H9 (cell line): ENCODE data around the gene NKX2-3. TPM values are rescaled to one million over a fixed set of nuclear protein-coding genes. Genes with fewer than 3 reads are reported as not detected.

Experiments used
- DNase-seq: peaks from one replicate; pipeline ENCODE4 v3.0.0-alpha.2; 2017
- H2AFZ ChIP-seq: one replicate; pipeline ENCODE4 v1.6.1; 2013; ENCODE audit warnings: mild to moderate bottlenecking, low read length, control low read depth, moderate library complexity
- H2AK5ac ChIP-seq: 2 replicates; pipeline ENCODE4 v1.6.1; 2013; ENCODE audit warnings: low read length, control low read depth, mixed read lengths; ENCODE audit not compliant: insufficient read length
- H2BK120ac ChIP-seq: one replicate; pipeline ENCODE4 v1.6.1; 2013; ENCODE audit warnings: low read depth, mild to moderate bottlenecking, low read length, control low read depth, inconsistent platforms; ENCODE audit not compliant: poor library complexity, severe bottlenecking
- H2BK12ac ChIP-seq: 2 replicates; pipeline ENCODE4 v1.6.1; 2013; ENCODE audit warnings: low read length, control low read depth, mixed read lengths, low read depth; ENCODE audit not compliant: insufficient read length
- H2BK15ac ChIP-seq: 2 replicates; pipeline ENCODE4 v1.6.1; 2013; ENCODE audit warnings: low read depth, low read length, control low read depth
- H2BK20ac ChIP-seq: one replicate; pipeline ENCODE4 v1.6.1; 2013; ENCODE audit warnings: low read depth, mild to moderate bottlenecking, low read length, control low read depth, inconsistent platforms; ENCODE audit not compliant: poor library complexity, severe bottlenecking
- H2BK5ac ChIP-seq: 2 replicates; pipeline ENCODE4 v1.6.1; 2013; ENCODE audit warnings: low read length, control low read depth, mixed read lengths; ENCODE audit not compliant: insufficient read length
- H3K14ac ChIP-seq: 2 replicates; pipeline ENCODE4 v1.6.1; 2013; ENCODE audit warnings: low read length, control low read depth; ENCODE audit not compliant: insufficient read depth
- H3K18ac ChIP-seq: 2 replicates; pipeline ENCODE4 v1.6.1; 2013; ENCODE audit warnings: low read depth, mild to moderate bottlenecking, mixed read lengths, low read length, control low read depth; ENCODE audit not compliant: insufficient read length
- H3K23ac ChIP-seq: 2 replicates; pipeline ENCODE4 v1.6.1; 2013; ENCODE audit warnings: low read length, control low read depth, mixed read lengths, low read depth; ENCODE audit not compliant: insufficient read length
- H3K23me2 ChIP-seq: 2 replicates; pipeline ENCODE4 v1.6.1; 2013; ENCODE audit warnings: low read depth, mild to moderate bottlenecking, mixed read lengths, low read length, control low read depth; ENCODE audit not compliant: insufficient read length, poor library complexity, severe bottlenecking
- H3K27ac ChIP-seq: 2 replicates; pipeline ENCODE4 v1.5.1; 2013; ENCODE audit warnings: low read length, control low read depth, mixed read lengths, low read depth; ENCODE audit not compliant: insufficient read length
- H3K27me3 ChIP-seq: 2 replicates; pipeline ENCODE4 v1.6.1; 2013; ENCODE audit warnings: low read length, control low read depth, inconsistent platforms; ENCODE audit not compliant: insufficient read depth
- H3K4ac ChIP-seq: 2 replicates; pipeline ENCODE4 v1.6.1; 2013; ENCODE audit warnings: low read depth, mild to moderate bottlenecking, control low read depth, inconsistent platforms, low read length, moderate library complexity
- H3K4me1 ChIP-seq: 2 replicates; pipeline ENCODE4 v1.6.1; 2013; ENCODE audit warnings: low read length, control low read depth, inconsistent platforms; ENCODE audit not compliant: insufficient read depth
- H3K4me2 ChIP-seq: 2 replicates; pipeline ENCODE4 v1.6.1; 2013; ENCODE audit warnings: low read length, control low read depth, mixed read lengths; ENCODE audit not compliant: insufficient read length, insufficient read depth
- H3K56ac ChIP-seq: 2 replicates; pipeline ENCODE4 v1.6.1; 2013; ENCODE audit warnings: low read depth, mild to moderate bottlenecking, mixed read lengths, low read length, control low read depth; ENCODE audit not compliant: insufficient read length
- H3K79me1 ChIP-seq: 2 replicates; pipeline ENCODE4 v1.6.1; 2013; ENCODE audit warnings: low read depth, mild to moderate bottlenecking, moderate library complexity, low read length, control low read depth, inconsistent platforms; ENCODE audit not compliant: insufficient read depth, poor library complexity, severe bottlenecking
- H3K79me2 ChIP-seq: 2 replicates; pipeline ENCODE4 v1.6.1; 2013; ENCODE audit warnings: low read length, control low read depth, inconsistent platforms; ENCODE audit not compliant: insufficient read depth
- H3K9ac ChIP-seq: 2 replicates; pipeline ENCODE4 v1.6.1; 2013; ENCODE audit warnings: low read length, control low read depth, mixed read lengths; ENCODE audit not compliant: insufficient read length; ENCODE audit errors: extremely low read depth
- H3K9me3 ChIP-seq: one replicate; pipeline ENCODE4 v1.6.1; 2013; ENCODE audit warnings: low read depth, low read length, inconsistent platforms; ENCODE audit not compliant: control insufficient read depth
- H3T11ph ChIP-seq: one replicate; pipeline ENCODE4 v1.6.1; 2013; ENCODE audit warnings: mild to moderate bottlenecking, low read length, control low read depth, inconsistent platforms
- H4K20me1 ChIP-seq: one replicate; pipeline ENCODE4 v1.6.1; 2013; ENCODE audit not compliant: control insufficient read depth, insufficient read length, insufficient read depth
- H4K5ac ChIP-seq: 2 replicates; pipeline ENCODE4 v1.6.1; 2013; ENCODE audit warnings: low read depth, mild to moderate bottlenecking, mixed read lengths, low read length, control low read depth; ENCODE audit not compliant: insufficient read length
- H4K8ac ChIP-seq: replicated peaks from 2 replicates; pipeline ENCODE4 v1.6.1; 2013; ENCODE audit warnings: low read length, control low read depth, mixed read lengths, low read depth; ENCODE audit not compliant: insufficient read length
- H4K91ac ChIP-seq: 2 replicates; pipeline ENCODE4 v1.6.1; 2013; ENCODE audit warnings: low read depth, mild to moderate bottlenecking, moderate library complexity, mixed read lengths, low read length, control low read depth; ENCODE audit not compliant: insufficient read length
- H3K27ac Mint-ChIP-seq, 3 experiments: 2 replicates in 2 of 3; 3 replicates in 1 of 3; pipeline ENCODE4 v1.8.0; 2020 to 2021; ENCODE audit warnings: mixed read lengths in 3 of 3, mild to moderate bottlenecking in 1 of 3, moderate library complexity in 1 of 3
- H3K27me3 Mint-ChIP-seq: 2 replicates; pipeline ENCODE4 v1.8.0; 2021; ENCODE audit warnings: low read depth, mild to moderate bottlenecking, moderate library complexity, mixed read lengths
- H3K36me3 Mint-ChIP-seq, 3 experiments: 2 replicates in 2 of 3; 3 replicates in 1 of 3; pipeline ENCODE4 v1.8.0; 2020 to 2021; ENCODE audit warnings: low read depth in 3 of 3, mixed read lengths in 3 of 3; ENCODE audit not compliant: insufficient read depth in 1 of 3
- H3K4me1 Mint-ChIP-seq, 2 experiments: 2 replicates each; pipeline ENCODE4 v1.8.0; 2020; ENCODE audit warnings: mixed read lengths in 2 of 2
- H3K4me3 Mint-ChIP-seq, 2 experiments: 2 replicates in 1 of 2; 3 replicates in 1 of 2; pipeline ENCODE4 v1.8.0; 2020 to 2021; ENCODE audit warnings: mild to moderate bottlenecking in 2 of 2, mixed read lengths in 2 of 2, moderate library complexity in 1 of 2
- H3K9me3 Mint-ChIP-seq, 2 experiments: 2 replicates in 1 of 2; 3 replicates in 1 of 2; pipeline ENCODE4 v1.8.0; 2020; ENCODE audit warnings: mild to moderate bottlenecking in 2 of 2, mixed read lengths in 2 of 2, moderate library complexity in 1 of 2
- CTCF ChIP-seq: fragments of 200-600 bp; sonication (generic); conservative IDR thresholded peaks from 3 replicates; pipeline ENCODE4 v1.8.0; 2021; ENCODE audit warnings: antibody characterized with exemption, mild to moderate bottlenecking
- total RNA-seq: library from RNA; stranded (reverse); gene quantifications from 2 replicates; pipeline ENCODE4 v1.2.1, GENCODE V29; 2021

NKX2-3 gene
- total RNA-seq, 1 experiment from 2014 or later: not detected

- Histone ChIP-seq H3K56ac (no peak overlapping the region), H3T11ph (no peak overlapping the region), H3K9me3 (no peaks in the 10 kb centered on the region), H3K18ac (no peak overlapping the region), H3K27ac (no peak overlapping the region), H3K79me2 (no peaks in the 10 kb centered on the region), H4K8ac (no peak overlapping the region), H2BK5ac (no peak overlapping the region), H2BK15ac (no peak overlapping the region), H4K20me1 (no peaks in the 10 kb centered on the region), H4K5ac (no peak overlapping the region), H3K23me2 (peaks cover 5% of the 10 kb centered on the region), H2AK5ac (no peak overlapping the region), H3K79me1 (no peaks in the 10 kb centered on the region), H3K4me2 (no peak overlapping the region), H3K9ac (no peak overlapping the region), H3K4me1 (peaks cover 4% of the 10 kb centered on the region; the same call in 1 of the 2 replicates), H2AFZ (no peak overlapping the region), H2BK20ac (no peak overlapping the region), H2BK12ac (no peak overlapping the region), H2BK120ac (no peak overlapping the region), H3K27me3 (peaks cover 98% of the 10 kb centered on the region), H3K14ac (no peak overlapping the region), H3K4ac (no peak overlapping the region), H3K23ac (no peak overlapping the region), H4K91ac (no peak overlapping the region)
- Mint-ChIP-seq H3K4me1 (peaks cover 37 to 69% of the 10 kb centered on the region in 2 experiments), H3K36me3 (no peaks in the 10 kb centered on the region), H3K27ac (no peak overlapping the region), H3K4me3 (no peak overlapping the region), H3K27me3 (peaks cover 100% of the 10 kb centered on the region), H3K9me3 (peaks cover 5 to 16% of the 10 kb centered on the region in 2 experiments; a peak in 3 of 5 replicates)
- TF ChIP-seq CTCF: no peak
- DNase-seq: no peak
Observed at GRCh38 chr10:99525897-99526296, 6.8 kb upstream of the NKX2-3 start.
